ENCODE data around the gene CACNB3.

DNA sequence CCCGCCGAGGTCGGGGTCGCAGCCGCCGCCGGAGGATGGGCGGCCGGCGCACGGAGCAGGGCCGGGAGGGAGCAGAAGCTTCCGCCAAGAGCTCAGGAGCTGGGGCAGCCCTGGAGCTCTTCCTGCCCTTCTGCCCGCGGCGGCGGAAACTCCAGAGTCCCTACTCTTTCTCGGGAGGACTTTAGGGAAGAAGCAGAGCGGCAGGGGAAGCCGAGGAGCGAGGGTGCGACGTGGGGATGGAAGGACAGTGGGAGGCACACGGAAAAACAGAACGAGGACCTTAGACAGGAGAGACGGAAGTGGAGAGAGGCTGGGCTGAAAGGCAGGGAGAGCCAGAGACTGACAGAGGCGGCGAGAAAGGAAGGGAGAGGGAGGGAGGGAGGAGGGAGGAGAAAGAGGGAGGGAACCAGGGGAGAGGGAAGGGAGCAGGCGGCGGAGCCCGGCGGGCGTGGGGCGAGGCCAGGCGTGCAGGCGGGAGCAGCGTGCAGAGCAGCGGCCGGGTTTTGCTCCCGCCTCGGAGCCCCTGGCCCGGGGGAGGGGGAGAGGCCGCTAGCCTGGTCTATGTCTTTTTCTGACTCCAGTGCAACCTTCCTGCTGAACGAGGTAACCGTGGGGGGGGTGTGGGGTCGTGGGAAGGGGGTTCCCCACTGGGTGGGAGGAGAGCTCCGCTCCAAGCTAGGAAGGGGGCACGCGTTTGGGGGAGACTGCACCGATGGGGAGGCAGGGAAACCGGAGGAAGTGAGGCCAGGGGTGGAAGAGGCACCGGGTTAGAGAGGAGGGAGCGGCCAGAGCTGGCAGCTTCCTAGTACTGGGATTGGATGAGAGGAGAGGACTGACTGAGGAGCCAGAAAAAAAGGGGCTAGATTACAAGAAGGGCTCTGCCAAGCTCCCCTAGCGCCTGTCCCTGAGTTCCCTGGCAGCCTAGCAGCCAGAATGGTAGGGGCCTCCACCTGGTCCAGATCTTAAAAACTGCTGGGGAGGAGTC is 2.9 kb upstream of the CACNB3 start:
- TF ChIP-seq, protein P1, sequence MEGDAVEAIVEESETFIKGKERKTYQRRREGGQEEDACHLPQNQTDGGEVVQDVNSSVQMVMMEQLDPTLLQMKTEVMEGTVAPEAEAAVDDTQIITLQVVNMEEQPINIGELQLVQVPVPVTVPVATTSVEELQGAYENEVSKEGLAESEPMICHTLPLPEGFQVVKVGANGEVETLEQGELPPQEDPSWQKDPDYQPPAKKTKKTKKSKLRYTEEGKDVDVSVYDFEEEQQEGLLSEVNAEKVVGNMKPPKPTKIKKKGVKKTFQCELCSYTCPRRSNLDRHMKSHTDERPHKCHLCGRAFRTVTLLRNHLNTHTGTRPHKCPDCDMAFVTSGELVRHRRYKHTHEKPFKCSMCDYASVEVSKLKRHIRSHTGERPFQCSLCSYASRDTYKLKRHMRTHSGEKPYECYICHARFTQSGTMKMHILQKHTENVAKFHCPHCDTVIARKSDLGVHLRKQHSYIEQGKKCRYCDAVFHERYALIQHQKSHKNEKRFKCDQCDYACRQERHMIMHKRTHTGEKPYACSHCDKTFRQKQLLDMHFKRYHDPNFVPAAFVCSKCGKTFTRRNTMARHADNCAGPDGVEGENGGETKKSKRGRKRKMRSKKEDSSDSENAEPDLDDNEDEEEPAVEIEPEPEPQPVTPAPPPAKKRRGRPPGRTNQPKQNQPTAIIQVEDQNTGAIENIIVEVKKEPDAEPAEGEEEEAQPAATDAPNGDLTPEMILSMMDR (IDR thresholded peaks at IDR 0.05), result no peak
- no peak for TF ChIP-seq ZFX (IDR thresholded peaks at IDR 0.05; ENCODE audit: borderline replicate concordance)

All from 22Rv1 (cell line).